ENCODE measurements around the gene CTBP1. TPM values are rescaled to one million over a fixed set of nuclear protein-coding genes. Genes with fewer than 3 reads are reported as not detected.

CTBP1 gene
- total RNA-seq, 2 donors from 2014 or later, result 121 to 128 TPM

GRCh38 chr4:1232661-1233621, 16.0 kb downstream of the CTBP1 start:
- peak; percentile 62 to 72 for ATAC-seq
- intact Hi-C loops (cut with DNase I), result no loop called here
- peak; percentile 85 for DNase-seq

- intact Hi-C loops (cut with DNase I), result no loop called here
- no peak for DNase-seq
- ATAC-seq, result no peak
These were observed 17.1 kb downstream of the CTBP1 start for GRCh38 chr4:1231637-1232360.

DNA sequence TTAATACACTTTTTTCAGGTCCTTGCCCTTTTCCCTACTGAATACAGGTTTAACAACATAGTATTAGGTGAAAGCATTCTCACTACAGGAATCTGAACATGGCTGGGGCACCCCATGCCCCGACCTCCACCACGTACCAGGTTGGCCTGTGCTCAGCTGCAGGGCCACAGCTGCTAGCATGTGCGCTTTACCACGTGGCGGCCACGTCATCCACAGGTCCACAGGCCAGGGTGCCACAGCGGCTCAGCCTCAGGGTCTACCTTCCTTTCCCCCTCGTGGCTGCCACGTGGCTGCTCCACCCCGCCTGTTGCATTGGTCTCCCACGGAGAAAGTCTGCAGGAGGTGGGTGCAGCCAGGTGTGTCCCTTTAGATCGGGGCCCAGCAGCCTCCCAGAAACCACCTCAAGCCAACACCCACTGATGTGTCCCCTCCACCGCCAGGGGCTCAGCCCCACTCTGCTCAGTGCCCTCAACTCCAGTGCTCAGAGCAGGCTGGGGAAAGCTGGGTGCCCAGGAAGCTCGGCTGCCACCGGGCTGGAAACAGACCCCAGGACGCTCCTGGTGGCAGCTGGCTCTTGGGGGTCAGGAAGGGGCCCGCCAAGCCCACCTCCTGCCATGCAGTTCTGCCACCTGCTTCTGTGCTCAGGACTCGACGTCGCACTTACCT, 17.8 kb downstream of the CTBP1 start:
- intact Hi-C loops (cut with DNase I), result no loop called here
- no peak for DNase-seq
- no peak for ATAC-seq

GRCh38 chr4:1230316-1230715, 18.6 kb downstream of the CTBP1 start:
- intact Hi-C loops (cut with DNase I), result no loop called here
- no peak for ATAC-seq
- DNase-seq, result no peak

DNA sequence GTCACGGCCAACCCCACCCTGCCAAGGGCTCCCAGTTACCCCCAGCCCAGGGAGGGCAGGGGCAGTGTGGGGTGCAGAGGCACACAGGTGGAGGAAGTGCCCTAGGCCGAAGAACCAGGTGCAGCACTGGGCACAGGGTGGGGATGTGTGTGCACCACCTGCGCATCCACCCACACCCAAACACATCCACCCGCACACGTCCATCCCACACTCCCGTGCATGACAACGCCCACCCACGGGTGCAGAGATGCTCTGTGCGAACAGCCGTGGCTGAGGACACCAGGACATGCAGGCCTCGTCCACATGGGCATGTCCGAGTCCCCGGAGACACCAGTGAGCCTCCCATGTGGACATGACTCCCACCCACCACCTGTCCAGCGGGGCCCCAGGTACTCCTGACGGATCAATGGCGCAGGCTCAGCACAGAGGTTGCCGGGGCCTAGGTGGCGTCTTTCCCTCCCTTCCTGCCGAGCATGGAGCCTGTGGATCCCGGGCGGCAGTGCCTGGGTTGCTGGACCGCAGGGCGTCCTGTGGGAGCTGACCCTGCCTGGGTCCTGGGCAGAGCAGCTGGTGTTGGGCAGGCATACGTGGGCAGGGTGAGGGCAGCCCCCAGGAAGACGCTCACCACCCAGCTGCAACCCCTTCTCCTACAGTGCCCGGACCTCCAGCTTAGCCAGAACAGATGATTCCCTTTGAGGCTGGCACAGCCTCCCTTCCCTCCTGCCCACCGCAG, 19.6 kb downstream of the CTBP1 start:
- DNase-seq (no peak), ATAC-seq (no peak)
- intact Hi-C loops (cut with DNase I), result no loop called here

DNA sequence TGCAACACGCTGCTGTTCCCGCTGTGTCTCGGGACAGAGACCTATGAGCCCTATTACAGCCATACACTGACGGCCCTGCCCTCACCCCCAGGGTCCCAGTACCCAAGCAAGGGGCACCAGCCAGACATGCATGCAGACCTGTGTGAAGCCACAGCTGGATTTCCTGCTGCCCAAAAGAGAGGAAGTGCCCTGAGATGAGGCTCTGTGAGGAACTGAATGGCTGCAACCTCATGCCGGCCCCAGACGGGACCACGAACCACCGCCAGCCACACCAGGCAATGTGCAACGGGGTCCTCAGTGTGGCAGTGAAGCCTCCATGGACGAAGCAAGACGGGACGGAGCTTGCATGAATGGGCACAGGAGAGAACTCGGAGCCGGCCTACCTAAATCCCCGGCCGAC, 21.1 kb downstream of the CTBP1 start:
- intact Hi-C loops (cut with DNase I), result no loop called here
- DNase-seq, result no peak
- ATAC-seq, result no peak

DNA sequence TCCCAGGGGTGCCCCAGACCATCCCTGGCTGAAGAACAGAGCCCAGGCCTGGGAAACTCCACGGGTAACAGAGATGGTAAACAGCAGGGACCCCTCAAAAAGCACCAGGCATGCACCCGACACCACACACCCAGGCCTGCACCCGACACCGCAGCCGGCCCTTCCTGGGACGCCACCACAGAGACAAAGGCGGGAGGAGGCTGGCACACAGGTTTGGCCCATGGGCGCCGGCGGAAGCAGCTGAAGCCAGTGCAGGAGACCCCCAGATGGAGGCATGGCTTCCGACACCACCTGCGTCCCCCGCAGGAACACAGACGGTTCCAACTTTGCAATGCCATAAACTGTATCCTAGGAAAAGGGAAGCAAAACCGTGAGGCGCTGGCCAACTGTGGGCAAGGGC, 22.3 kb downstream of the CTBP1 start:
- DNase-seq (no peak), ATAC-seq (peak in 1 of 2 donors; percentile 21)

GRCh38 chr4:1226144-1226481, 22.8 kb downstream of the CTBP1 start:
- DNase-seq (peak; percentile 79), ATAC-seq (peak; percentile 59 to 74)
- intact Hi-C loops (cut with DNase I), result no loop called here

More for the DNA sequence above, 22.3 kb downstream of the CTBP1 start:
- intact Hi-C loops (cut with DNase I), result no loop called here

GRCh38 chr4:1225272-1226143, 23.4 kb downstream of the CTBP1 start:
- intact Hi-C loops (cut with DNase I), result no loop called here
- ATAC-seq (peak in 1 of 2 donors; percentile 20), DNase-seq (no peak)

DNA sequence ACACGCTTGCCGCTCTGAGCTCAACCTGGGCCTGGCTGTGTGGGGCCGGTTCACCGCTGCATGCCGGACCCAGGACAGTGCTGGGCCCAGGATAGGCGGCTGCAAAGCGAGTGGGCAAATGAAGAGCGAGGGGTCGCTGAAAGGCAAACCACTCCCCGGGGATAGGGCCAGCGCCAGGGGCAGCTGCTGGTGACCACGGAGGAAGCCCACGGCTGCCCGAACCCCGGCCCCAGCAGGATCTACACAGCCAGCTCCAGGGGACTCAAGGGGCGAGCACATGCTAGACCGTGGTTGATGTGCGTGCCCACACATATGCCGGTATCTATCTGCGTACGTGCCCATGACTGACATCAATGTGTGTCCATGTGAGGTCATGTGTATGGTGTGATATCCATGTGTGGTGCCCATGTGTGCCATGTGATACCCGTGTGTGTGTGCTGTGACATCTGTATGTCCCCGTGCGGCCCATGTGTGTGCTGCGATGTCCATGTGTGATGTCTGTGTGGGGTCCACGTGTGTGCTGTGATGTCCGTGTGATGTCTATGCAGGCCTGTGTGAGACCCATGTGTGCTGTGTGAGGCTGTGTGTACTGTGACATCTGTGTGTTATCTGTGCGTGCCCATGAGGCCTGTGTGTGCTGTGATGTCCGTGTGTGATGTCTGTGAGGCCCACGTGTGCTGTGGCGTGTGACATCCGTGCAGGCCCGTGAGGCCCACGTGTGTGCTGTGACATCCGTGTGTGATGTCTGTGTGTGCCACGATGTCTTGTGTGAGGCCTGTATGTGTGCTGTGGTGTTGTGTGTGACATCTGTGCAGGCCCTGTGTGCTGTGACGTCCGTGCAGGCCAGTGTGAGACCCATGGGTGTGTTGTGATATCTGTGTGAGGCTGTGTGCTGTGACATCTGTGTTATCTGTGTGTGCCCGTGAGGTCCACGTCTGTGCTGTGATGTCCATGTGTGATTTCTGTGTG, 24.8 kb downstream of the CTBP1 start:
- no peak for DNase-seq
- ATAC-seq, result no peak
- intact Hi-C loops (cut with DNase I), result no loop called here

- intact Hi-C loops (cut with DNase I), result no loop called here
- no peak for ATAC-seq
These were observed 25.8 kb downstream of the CTBP1 start for GRCh38 chr4:1222938-1223690.

GRCh38 chr4:1222036-1222789, 26.7 kb downstream of the CTBP1 start:
- no peak for DNase-seq
- intact Hi-C loops (cut with DNase I), result no loop called here
- peak in 1 of 2 donors; percentile 2 for ATAC-seq

More at GRCh38 chr4:1222938-1223690, 25.8 kb downstream of the CTBP1 start:
- no peak for DNase-seq

- ATAC-seq (no peak), DNase-seq (no peak)
- intact Hi-C loops (cut with DNase I), result no loop called here
These were observed 27.6 kb downstream of the CTBP1 start for GRCh38 chr4:1221155-1221870.

DNA sequence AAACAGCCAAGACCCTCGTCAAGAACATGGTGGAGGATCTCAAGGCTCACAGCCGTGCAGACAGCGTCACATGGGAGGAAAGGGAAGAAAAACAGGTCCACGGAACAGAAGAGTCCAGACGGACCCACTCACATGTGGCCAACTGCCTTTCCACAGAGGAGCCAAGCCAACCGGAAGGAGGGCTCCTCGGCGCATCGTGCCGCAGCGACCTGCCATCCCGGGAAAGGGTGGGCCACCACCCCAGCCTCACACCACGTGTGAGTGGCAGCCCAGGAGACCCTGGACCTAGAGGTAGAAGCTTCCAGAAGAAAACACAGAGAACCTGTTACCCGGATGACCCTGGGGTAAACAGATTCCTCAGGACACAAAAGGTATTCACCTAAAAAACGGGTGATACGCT, 28.4 kb downstream of the CTBP1 start:
- ATAC-seq, result no peak
- intact Hi-C loops (cut with DNase I), result no loop called here
- no peak for DNase-seq

DNA sequence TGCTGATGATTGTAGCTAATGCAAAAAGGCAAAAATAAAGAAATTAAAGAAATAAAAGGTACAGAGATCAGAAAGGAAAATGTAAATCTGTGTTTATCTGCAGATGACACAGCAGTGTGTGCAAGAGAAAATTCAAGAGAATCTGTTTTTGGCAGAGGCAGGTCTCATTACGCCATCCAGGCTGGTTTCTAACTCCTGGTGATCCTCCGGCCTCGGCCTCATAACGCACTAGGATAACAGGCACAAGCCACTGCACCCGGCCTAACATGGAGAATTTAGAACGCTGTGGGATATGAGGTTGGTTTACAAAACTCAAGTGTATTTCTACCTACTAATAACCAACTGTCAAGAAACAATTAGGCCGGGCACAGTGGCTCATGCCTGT, 29.4 kb downstream of the CTBP1 start:
- intact Hi-C loops (cut with DNase I), result no loop called here
- DNase-seq, result no peak
- no peak for ATAC-seq

Data from left cardiac atrium (tissue), 4 donors.